ENCODE results near the gene OTUD3.

Gene OTUD3

GRCh38 chr1:19942088-19942487 lies 59.9 kb downstream of the OTUD3 start:
- Histone ChIP-seq H3K9me3 (ENCODE audit: control insufficient read depth, low read length) (no peaks in the 10 kb centered on the region), H3K9ac (ENCODE audit: low read length) (no peak overlapping the region), H3K27me3 (ENCODE audit: control insufficient read depth, insufficient read depth, low read length) (no peaks in the 10 kb centered on the region), H3K4me1 (ENCODE audit: control insufficient read depth, insufficient read depth, low read length) (peaks cover 6% of the 10 kb centered on the region), H3K36me3 (ENCODE audit: control insufficient read depth, insufficient read depth, low read length) (no peaks in the 10 kb centered on the region), H3K4me3 (ENCODE audit: low read length) (no peak overlapping the region)

GRCh38 chr1:19942657-19943056 lies 60.5 kb downstream of the OTUD3 start:
- Histone ChIP-seq H3K4me3 (ENCODE audit: low read length) (no peak overlapping the region), H3K4me1 (ENCODE audit: control insufficient read depth, insufficient read depth, low read length) (peaks cover 6% of the 10 kb centered on the region), H3K36me3 (ENCODE audit: control insufficient read depth, insufficient read depth, low read length) (no peaks in the 10 kb centered on the region), H3K9me3 (ENCODE audit: control insufficient read depth, low read length) (no peaks in the 10 kb centered on the region), H3K27me3 (ENCODE audit: control insufficient read depth, insufficient read depth, low read length) (no peaks in the 10 kb centered on the region), H3K9ac (ENCODE audit: low read length) (no peak overlapping the region)

GRCh38 chr1:19945914-19946313 lies 63.7 kb downstream of the OTUD3 start:
- H3K27me3 ChIP-seq (ENCODE audit: control insufficient read depth, insufficient read depth, low read length) = no peaks in the 10 kb centered on the region
- H3K36me3 ChIP-seq (ENCODE audit: control insufficient read depth, insufficient read depth, low read length) = no peaks in the 10 kb centered on the region
- H3K4me3 ChIP-seq (ENCODE audit: low read length) = no peak overlapping the region
- H3K9me3 ChIP-seq (ENCODE audit: control insufficient read depth, low read length) = no peaks in the 10 kb centered on the region
- H3K9ac ChIP-seq (ENCODE audit: low read length) = no peak overlapping the region
- H3K4me1 ChIP-seq (ENCODE audit: control insufficient read depth, insufficient read depth, low read length) = peaks cover 6% of the 10 kb centered on the region

GRCh38 chr1:19946331-19946751 lies 64.1 kb downstream of the OTUD3 start:
- no peaks in the 10 kb centered on the region for H3K27me3 ChIP-seq (ENCODE audit: control insufficient read depth, insufficient read depth, low read length)
- H3K36me3 ChIP-seq (ENCODE audit: control insufficient read depth, insufficient read depth, low read length) = no peaks in the 10 kb centered on the region
- H3K4me3 ChIP-seq (ENCODE audit: low read length) = no peak overlapping the region
- peaks cover 6% of the 10 kb centered on the region for H3K4me1 ChIP-seq (ENCODE audit: control insufficient read depth, insufficient read depth, low read length)
- no peak overlapping the region for H3K9ac ChIP-seq (ENCODE audit: low read length)
- no peaks in the 10 kb centered on the region for H3K9me3 ChIP-seq (ENCODE audit: control insufficient read depth, low read length)

GRCh38 chr1:19946971-19947370 lies 64.8 kb downstream of the OTUD3 start:
- no peaks in the 10 kb centered on the region for H3K9me3 ChIP-seq (ENCODE audit: control insufficient read depth, low read length)
- H3K27me3 ChIP-seq (ENCODE audit: control insufficient read depth, insufficient read depth, low read length) = no peaks in the 10 kb centered on the region
- no peak overlapping the region for H3K9ac ChIP-seq (ENCODE audit: low read length)
- H3K4me3 ChIP-seq (ENCODE audit: low read length) = no peak overlapping the region
- peaks cover 6% of the 10 kb centered on the region for H3K4me1 ChIP-seq (ENCODE audit: control insufficient read depth, insufficient read depth, low read length)
- no peaks in the 10 kb centered on the region for H3K36me3 ChIP-seq (ENCODE audit: control insufficient read depth, insufficient read depth, low read length)

- Histone ChIP-seq H3K9me3 (ENCODE audit: control insufficient read depth, low read length) (no peaks in the 10 kb centered on the region), H3K36me3 (ENCODE audit: control insufficient read depth, insufficient read depth, low read length) (no peaks in the 10 kb centered on the region), H3K4me1 (ENCODE audit: control insufficient read depth, insufficient read depth, low read length) (peaks cover 6% of the 10 kb centered on the region), H3K4me3 (ENCODE audit: low read length) (no peak overlapping the region), H3K9ac (ENCODE audit: low read length) (no peak overlapping the region), H3K27me3 (ENCODE audit: control insufficient read depth, insufficient read depth, low read length) (no peaks in the 10 kb centered on the region)
Measured at GRCh38 chr1:19949016-19949415, 66.8 kb downstream of the OTUD3 start.

GRCh38 chr1:19954059-19954458 lies 71.9 kb downstream of the OTUD3 start:
- Histone ChIP-seq H3K27me3 (ENCODE audit: control insufficient read depth, insufficient read depth, low read length) (no peaks in the 10 kb centered on the region), H3K4me1 (ENCODE audit: control insufficient read depth, insufficient read depth, low read length) (no peaks in the 10 kb centered on the region), H3K4me3 (ENCODE audit: low read length) (no peak overlapping the region), H3K9ac (ENCODE audit: low read length) (no peak overlapping the region), H3K36me3 (ENCODE audit: control insufficient read depth, insufficient read depth, low read length) (no peaks in the 10 kb centered on the region), H3K9me3 (ENCODE audit: control insufficient read depth, low read length) (no peaks in the 10 kb centered on the region)

- H3K36me3 ChIP-seq (ENCODE audit: control insufficient read depth, insufficient read depth, low read length) = no peaks in the 10 kb centered on the region
- no peaks in the 10 kb centered on the region for H3K9me3 ChIP-seq (ENCODE audit: control insufficient read depth, low read length)
- no peaks in the 10 kb centered on the region for H3K4me1 ChIP-seq (ENCODE audit: control insufficient read depth, insufficient read depth, low read length)
- no peak overlapping the region for H3K4me3 ChIP-seq (ENCODE audit: low read length)
- no peak overlapping the region for H3K9ac ChIP-seq (ENCODE audit: low read length)
- no peaks in the 10 kb centered on the region for H3K27me3 ChIP-seq (ENCODE audit: control insufficient read depth, insufficient read depth, low read length)
Measured at GRCh38 chr1:19955534-19956170, 73.5 kb downstream of the OTUD3 start.

- Histone ChIP-seq H3K9me3 (ENCODE audit: control insufficient read depth, low read length) (no peaks in the 10 kb centered on the region), H3K4me1 (ENCODE audit: control insufficient read depth, insufficient read depth, low read length) (no peaks in the 10 kb centered on the region)
Measured at GRCh38 chr1:19957779-19958178, 75.6 kb downstream of the OTUD3 start.

GRCh38 chr1:19960591-19960990 lies 78.4 kb downstream of the OTUD3 start:
- Histone ChIP-seq H3K36me3 (ENCODE audit: control insufficient read depth, insufficient read depth, low read length) (no peaks in the 10 kb centered on the region), H3K9me3 (ENCODE audit: control insufficient read depth, low read length) (no peaks in the 10 kb centered on the region), H3K27me3 (ENCODE audit: control insufficient read depth, insufficient read depth, low read length) (no peaks in the 10 kb centered on the region), H3K4me3 (ENCODE audit: low read length) (no peak overlapping the region), H3K4me1 (ENCODE audit: control insufficient read depth, insufficient read depth, low read length) (no peaks in the 10 kb centered on the region), H3K9ac (ENCODE audit: low read length) (no peak overlapping the region)

More at GRCh38 chr1:19957779-19958178, 75.6 kb downstream of the OTUD3 start:
- Histone ChIP-seq H3K4me3 (ENCODE audit: low read length) (no peak overlapping the region), H3K9ac (ENCODE audit: low read length) (no peak overlapping the region), H3K36me3 (ENCODE audit: control insufficient read depth, insufficient read depth, low read length) (no peaks in the 10 kb centered on the region), H3K27me3 (ENCODE audit: control insufficient read depth, insufficient read depth, low read length) (no peaks in the 10 kb centered on the region)
